ENCODE measurements around the gene GPM6B. TPM values are rescaled to one million over a fixed set of nuclear protein-coding genes. Genes with fewer than 3 reads are reported as not detected.

The GPM6B gene
- total RNA-seq, 2 donors from 2014 or later, result not detected

DNA sequence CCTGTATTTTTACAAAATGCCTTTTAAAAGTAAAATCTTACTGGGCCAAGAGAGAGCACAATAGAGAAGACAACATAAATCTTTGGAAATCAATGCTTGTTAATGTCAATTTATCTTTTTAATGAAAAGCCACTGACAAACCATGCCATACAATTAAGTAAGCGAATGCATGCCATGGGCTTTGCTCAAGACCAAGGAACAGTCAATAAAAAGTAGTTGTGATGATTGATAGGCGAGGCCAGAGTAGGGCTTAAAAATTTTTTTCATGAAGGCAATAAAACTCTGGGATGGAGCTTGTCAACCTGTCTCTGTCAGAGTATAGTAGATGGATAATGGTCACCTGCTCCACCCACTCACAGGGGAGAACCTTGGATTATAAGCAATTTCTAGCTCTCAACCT is 17.5 kb upstream of the GPM6B start:
- Mint-ChIP-seq H3K27me3 (no peaks in the 10 kb centered on the region), H3K4me1 (no peaks in the 10 kb centered on the region), H3K9me3 (no peaks in the 10 kb centered on the region), H3K27ac (no peak overlapping the region), H3K36me3 (ENCODE audit: low read depth) (no peaks in the 10 kb centered on the region), H3K4me3 (no peak overlapping the region)
- no peak for ATAC-seq (replicated peaks)

DNA sequence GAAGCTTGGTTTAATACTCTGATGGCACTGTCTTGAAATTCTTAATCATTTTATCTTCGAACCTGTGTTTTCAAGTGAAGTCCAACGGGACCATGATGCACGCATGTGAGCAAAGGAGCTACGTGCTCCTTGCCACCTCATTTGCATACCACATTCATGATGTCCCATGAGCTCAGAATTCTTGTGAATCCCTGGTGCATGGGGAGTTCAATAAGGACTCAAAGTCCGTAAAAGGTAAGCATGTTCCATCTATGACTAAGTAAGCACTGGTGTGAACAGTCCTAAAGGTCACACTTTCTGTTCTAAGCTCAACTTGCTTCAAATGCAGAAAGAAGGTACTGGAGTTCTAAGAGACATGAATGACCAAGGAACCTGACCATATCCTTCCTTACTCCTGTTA is 13.1 kb upstream of the GPM6B start:
- H3K9me3 Mint-ChIP-seq, result no peaks in the 10 kb centered on the region
- H3K4me3 Mint-ChIP-seq, result no peak overlapping the region
- no peaks in the 10 kb centered on the region for H3K36me3 Mint-ChIP-seq (ENCODE audit: low read depth)
- no peaks in the 10 kb centered on the region for H3K4me1 Mint-ChIP-seq
- ATAC-seq (replicated peaks), result no peak
- H3K27ac Mint-ChIP-seq, result no peak overlapping the region
- no peaks in the 10 kb centered on the region for H3K27me3 Mint-ChIP-seq

DNA sequence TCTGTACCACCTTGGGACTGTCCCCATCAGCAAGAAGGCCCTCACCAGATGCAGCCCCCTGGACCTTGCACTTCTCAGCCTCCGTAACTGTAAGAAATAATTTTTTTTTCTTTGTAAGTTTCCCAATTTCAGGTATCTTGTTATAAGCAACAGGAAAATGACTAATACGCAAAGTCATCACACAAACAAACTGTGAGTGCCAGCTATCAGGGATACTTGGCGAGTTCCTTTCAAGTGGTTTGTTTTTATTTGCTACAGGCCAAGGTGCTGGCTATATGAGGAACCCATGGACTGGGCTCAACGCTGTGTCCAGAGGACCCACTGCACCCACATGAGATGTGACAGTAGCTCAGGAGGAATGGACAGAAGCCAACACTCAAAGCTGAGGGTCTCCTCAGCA is 11.5 kb upstream of the GPM6B start:
- no peaks in the 10 kb centered on the region for H3K9me3 Mint-ChIP-seq
- ATAC-seq (replicated peaks), result no peak
- H3K27ac Mint-ChIP-seq, result no peak overlapping the region
- no peaks in the 10 kb centered on the region for H3K36me3 Mint-ChIP-seq (ENCODE audit: low read depth)
- H3K4me1 Mint-ChIP-seq, result no peaks in the 10 kb centered on the region
- H3K27me3 Mint-ChIP-seq, result peaks cover 3% of the 10 kb centered on the region
- H3K4me3 Mint-ChIP-seq, result no peak overlapping the region

GRCh38 chrX:13827298-13828090 is 10.6 kb upstream of the GPM6B start:
- no peak for ATAC-seq (replicated peaks)
- H3K4me3 Mint-ChIP-seq, result no peak overlapping the region
- H3K27ac Mint-ChIP-seq, result no peak overlapping the region
- no peaks in the 10 kb centered on the region for H3K4me1 Mint-ChIP-seq
- peaks cover 3% of the 10 kb centered on the region for H3K27me3 Mint-ChIP-seq
- H3K36me3 Mint-ChIP-seq (ENCODE audit: low read depth), result no peaks in the 10 kb centered on the region
- H3K9me3 Mint-ChIP-seq, result no peaks in the 10 kb centered on the region

GRCh38 chrX:13826770-13827169 is 9.9 kb upstream of the GPM6B start:
- no peak overlapping the region for H3K27ac Mint-ChIP-seq
- H3K27me3 Mint-ChIP-seq, result peaks cover 3% of the 10 kb centered on the region
- no peaks in the 10 kb centered on the region for H3K9me3 Mint-ChIP-seq
- no peaks in the 10 kb centered on the region for H3K4me1 Mint-ChIP-seq
- no peak for ATAC-seq (replicated peaks)
- H3K4me3 Mint-ChIP-seq, result no peak overlapping the region
- H3K36me3 Mint-ChIP-seq (ENCODE audit: low read depth), result no peaks in the 10 kb centered on the region

DNA sequence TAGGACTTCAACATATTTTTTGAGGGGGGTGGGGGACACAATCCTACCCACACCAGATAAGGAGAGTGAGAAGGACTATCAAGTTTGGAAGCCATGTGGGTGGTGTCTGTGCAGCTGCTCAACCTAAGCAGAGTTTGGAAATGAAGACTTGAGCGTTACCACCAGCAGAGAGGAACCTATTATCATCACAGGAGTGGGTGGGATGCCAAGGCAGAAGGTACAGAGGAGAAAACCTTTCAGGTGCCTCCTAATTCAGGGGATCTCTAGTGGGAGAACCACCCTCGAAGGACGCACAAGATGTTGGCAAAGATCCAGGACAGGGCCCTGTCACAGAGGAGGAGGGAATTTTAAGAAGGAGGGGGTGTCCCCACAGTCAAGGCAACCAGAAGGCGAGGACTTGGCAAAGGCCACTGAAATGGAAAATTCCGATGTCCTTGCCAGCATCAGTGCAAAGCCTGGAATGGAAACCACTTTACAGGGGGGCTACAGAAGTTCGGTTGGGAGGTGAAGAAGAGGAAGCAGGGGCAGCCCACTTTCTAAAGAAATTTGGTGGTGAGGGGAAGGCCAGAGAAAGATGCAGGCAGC is 8.4 kb upstream of the GPM6B start:
- no peaks in the 10 kb centered on the region for H3K36me3 Mint-ChIP-seq (ENCODE audit: low read depth)
- H3K4me1 Mint-ChIP-seq, result no peaks in the 10 kb centered on the region
- ATAC-seq (replicated peaks), result no peak
- H3K4me3 Mint-ChIP-seq, result no peak overlapping the region
- peaks cover 3% of the 10 kb centered on the region for H3K27me3 Mint-ChIP-seq
- H3K9me3 Mint-ChIP-seq, result no peaks in the 10 kb centered on the region
- H3K27ac Mint-ChIP-seq, result no peak overlapping the region

- no peaks in the 10 kb centered on the region for H3K4me1 Mint-ChIP-seq
Measured at GRCh38 chrX:13824746-13825145, 7.9 kb upstream of the GPM6B start.

GRCh38 chrX:13821738-13822137 is 4.8 kb upstream of the GPM6B start:
- no peaks in the 10 kb centered on the region for H3K4me1 Mint-ChIP-seq
- H3K36me3 Mint-ChIP-seq (ENCODE audit: low read depth), result no peaks in the 10 kb centered on the region
- H3K9me3 Mint-ChIP-seq, result no peaks in the 10 kb centered on the region
- H3K27me3 Mint-ChIP-seq, result peaks cover 14% of the 10 kb centered on the region
- no peak for ATAC-seq (replicated peaks)
- no peak overlapping the region for H3K27ac Mint-ChIP-seq
- H3K4me3 Mint-ChIP-seq, result no peak overlapping the region

More at GRCh38 chrX:13824746-13825145, 7.9 kb upstream of the GPM6B start:
- ATAC-seq (replicated peaks), result no peak
- H3K27ac Mint-ChIP-seq, result no peak overlapping the region
- H3K9me3 Mint-ChIP-seq, result no peaks in the 10 kb centered on the region
- no peaks in the 10 kb centered on the region for H3K36me3 Mint-ChIP-seq (ENCODE audit: low read depth)
- H3K4me3 Mint-ChIP-seq, result no peak overlapping the region
- peaks cover 7% of the 10 kb centered on the region for H3K27me3 Mint-ChIP-seq

GRCh38 chrX:13816176-13816575 is 717 bp downstream of the GPM6B start:
- H3K4me1 Mint-ChIP-seq, result no peaks in the 10 kb centered on the region
- H3K36me3 Mint-ChIP-seq (ENCODE audit: low read depth), result no peaks in the 10 kb centered on the region
- peaks cover 24% of the 10 kb centered on the region for H3K27me3 Mint-ChIP-seq
- no peak for ATAC-seq (replicated peaks)
- H3K4me3 Mint-ChIP-seq, result no peak overlapping the region
- no peaks in the 10 kb centered on the region for H3K9me3 Mint-ChIP-seq
- H3K27ac Mint-ChIP-seq, result no peak overlapping the region

- H3K27ac Mint-ChIP-seq, result no peak overlapping the region
Measured at GRCh38 chrX:13815664-13816063, 1.2 kb downstream of the GPM6B start.

GRCh38 chrX:13808865-13809264 is 8.0 kb downstream of the GPM6B start:
- H3K27ac Mint-ChIP-seq, result no peak overlapping the region
- ATAC-seq (replicated peaks), result no peak
- no peak overlapping the region for H3K4me3 Mint-ChIP-seq
- H3K9me3 Mint-ChIP-seq, result no peaks in the 10 kb centered on the region
- no peaks in the 10 kb centered on the region for H3K36me3 Mint-ChIP-seq (ENCODE audit: low read depth)
- peaks cover 12% of the 10 kb centered on the region for H3K27me3 Mint-ChIP-seq
- H3K4me1 Mint-ChIP-seq, result no peaks in the 10 kb centered on the region

More at GRCh38 chrX:13815664-13816063, 1.2 kb downstream of the GPM6B start:
- no peak overlapping the region for H3K4me3 Mint-ChIP-seq
- no peaks in the 10 kb centered on the region for H3K36me3 Mint-ChIP-seq (ENCODE audit: low read depth)
- ATAC-seq (replicated peaks), result no peak
- H3K4me1 Mint-ChIP-seq, result no peaks in the 10 kb centered on the region
- H3K9me3 Mint-ChIP-seq, result no peaks in the 10 kb centered on the region
- H3K27me3 Mint-ChIP-seq, result peaks cover 24% of the 10 kb centered on the region

DNA sequence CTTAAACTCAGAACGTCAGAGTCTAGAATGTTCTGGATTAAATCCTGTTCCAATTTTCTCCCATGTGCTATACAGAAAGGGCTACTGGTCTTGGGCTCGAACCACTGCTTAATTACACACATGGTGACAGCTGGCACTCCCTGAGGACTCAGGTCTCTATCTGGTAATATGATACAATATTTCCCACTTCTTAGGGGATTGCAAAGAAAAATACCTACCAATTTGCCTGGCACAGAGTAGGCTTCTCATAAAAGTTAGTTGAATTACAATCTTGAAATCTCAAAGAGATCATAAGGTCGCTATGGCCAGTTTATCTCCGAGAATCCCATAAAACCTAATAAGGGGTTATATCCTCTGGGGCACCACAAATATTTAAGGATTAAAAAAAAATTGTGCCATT is 8.6 kb downstream of the GPM6B start:
- Mint-ChIP-seq H3K27ac (no peak overlapping the region), H3K9me3 (no peaks in the 10 kb centered on the region), H3K27me3 (peaks cover 12% of the 10 kb centered on the region), H3K36me3 (ENCODE audit: low read depth) (no peaks in the 10 kb centered on the region), H3K4me1 (no peaks in the 10 kb centered on the region), H3K4me3 (no peak overlapping the region)
- no peak for ATAC-seq (replicated peaks)

DNA sequence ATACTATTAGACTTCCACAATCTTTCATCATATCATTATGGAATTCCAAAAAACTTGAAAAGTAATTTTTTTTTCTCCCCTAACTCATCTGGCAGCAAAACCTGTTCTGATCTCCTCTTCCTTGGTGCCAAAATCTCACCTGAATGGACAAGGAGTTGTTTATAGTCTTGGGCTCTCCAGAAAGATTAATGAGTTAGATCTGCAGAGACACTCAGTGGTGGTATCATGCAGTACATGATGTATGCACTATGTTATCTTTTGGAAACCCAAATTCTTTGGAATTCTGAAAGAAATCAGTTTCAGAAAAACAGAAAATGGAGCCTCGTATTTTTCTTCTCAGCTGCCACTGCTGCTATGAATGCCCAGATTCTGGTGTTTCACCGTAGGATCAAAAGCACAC is 11.7 kb downstream of the GPM6B start:
- H3K9me3 Mint-ChIP-seq, result no peaks in the 10 kb centered on the region

DNA sequence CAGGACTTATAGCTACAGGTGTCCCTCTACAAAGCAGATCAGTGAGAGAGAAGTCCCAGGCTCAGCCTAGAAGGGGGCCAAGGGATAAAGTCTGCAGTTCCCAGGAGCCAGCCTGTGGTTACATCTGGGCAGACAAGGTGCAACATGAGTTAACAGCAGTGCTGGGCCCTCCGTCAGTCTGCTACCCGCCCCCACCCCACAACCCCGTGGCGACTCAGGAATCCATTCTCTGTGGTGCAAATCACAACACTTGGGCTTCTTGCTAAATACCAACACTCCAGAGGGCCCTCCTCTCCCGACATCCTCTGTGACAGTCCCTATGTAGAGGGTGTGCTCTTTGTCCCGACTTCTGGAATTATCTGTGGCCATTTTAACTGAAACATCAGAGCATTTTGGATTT is 13.8 kb downstream of the GPM6B start:
- H3K4me1 Mint-ChIP-seq, result no peaks in the 10 kb centered on the region
- no peaks in the 10 kb centered on the region for H3K9me3 Mint-ChIP-seq
- peaks cover 8% of the 10 kb centered on the region for H3K27me3 Mint-ChIP-seq
- no peak overlapping the region for H3K27ac Mint-ChIP-seq
- no peaks in the 10 kb centered on the region for H3K36me3 Mint-ChIP-seq (ENCODE audit: low read depth)
- ATAC-seq (replicated peaks), result no peak
- no peak overlapping the region for H3K4me3 Mint-ChIP-seq

More for the DNA sequence above, 11.7 kb downstream of the GPM6B start:
- Mint-ChIP-seq H3K27me3 (peaks cover 8% of the 10 kb centered on the region), H3K36me3 (ENCODE audit: low read depth) (no peaks in the 10 kb centered on the region), H3K4me3 (no peak overlapping the region), H3K27ac (no peak overlapping the region), H3K4me1 (no peaks in the 10 kb centered on the region)
- ATAC-seq (replicated peaks), result no peak

- H3K4me1 Mint-ChIP-seq, result no peaks in the 10 kb centered on the region
Measured at GRCh38 chrX:13798184-13798583, 18.7 kb downstream of the GPM6B start.

More at GRCh38 chrX:13798184-13798583, 18.7 kb downstream of the GPM6B start:
- H3K36me3 Mint-ChIP-seq (ENCODE audit: low read depth), result no peaks in the 10 kb centered on the region
- H3K9me3 Mint-ChIP-seq, result no peaks in the 10 kb centered on the region
- ATAC-seq (replicated peaks), result no peak
- H3K4me3 Mint-ChIP-seq, result no peak overlapping the region
- H3K27me3 Mint-ChIP-seq, result peaks cover 4% of the 10 kb centered on the region
- H3K27ac Mint-ChIP-seq, result no peak overlapping the region
